MM.1S (cell line): ENCODE results near the gene AMPH.

ENCODE experiments used
- DNase-seq: peaks from one replicate; pipeline ENCODE4 v3.0.0-alpha.2; 2015
- H2AFZ ChIP-seq: fragments of 300-600 bp; sonication (generic); 2 replicates; pipeline ENCODE4 v1.6.0; 2016; ENCODE audit warnings: antibody characterized with exemption, low read length
- H3F3A ChIP-seq: fragments of 300-600 bp; sonication (generic); 2 replicates; pipeline ENCODE4 v1.6.1; 2016; ENCODE audit warnings: mild to moderate bottlenecking, antibody characterized with exemption, low read length, moderate library complexity, mixed read lengths; ENCODE audit not compliant: insufficient read depth
- H3K27ac ChIP-seq: fragments of 300-600 bp; sonication (generic); 2 replicates; pipeline ENCODE4 v1.5.1; 2016; ENCODE audit warnings: mild to moderate bottlenecking, low read length
- H3K27me3 ChIP-seq: fragments of 300-600 bp; sonication (generic); replicated peaks from 2 replicates; pipeline ENCODE4 v1.6.0; 2016; ENCODE audit warnings: low read length; ENCODE audit not compliant: insufficient read depth
- H3K36me3 ChIP-seq: fragments of 300-600 bp; sonication (generic); replicated peaks from 2 replicates; pipeline ENCODE4 v1.6.1; 2016; ENCODE audit warnings: mild to moderate bottlenecking, low read length, mixed read lengths; ENCODE audit not compliant: insufficient read depth
- H3K4me1 ChIP-seq: fragments of 300-600 bp; sonication (generic); 2 replicates; pipeline ENCODE4 v1.6.1; 2016; ENCODE audit warnings: low read length, mixed read lengths
- H3K4me2 ChIP-seq: fragments of 300-600 bp; sonication (generic); 2 replicates; pipeline ENCODE4 v1.6.0; 2016; ENCODE audit warnings: low read depth, low read length
- H3K4me3 ChIP-seq: fragments of 300-600 bp; sonication (generic); 2 replicates; pipeline ENCODE4 v1.5.1; 2016; ENCODE audit warnings: low read length, mixed read lengths
- H3K79me2 ChIP-seq: fragments of 300-600 bp; sonication (generic); 2 replicates; pipeline ENCODE4 v1.6.1; 2016; ENCODE audit warnings: mixed run types, low read length, mixed read lengths
- H3K9ac ChIP-seq: fragments of 300-600 bp; sonication (generic); 2 replicates; pipeline ENCODE4 v1.6.1; 2016; ENCODE audit warnings: low read length, mixed read lengths
- H3K9me2 ChIP-seq: fragments of 300-600 bp; sonication (generic); replicated peaks from 2 replicates; pipeline ENCODE4 v1.6.1; 2016; ENCODE audit warnings: mild to moderate bottlenecking, low read length, mixed read lengths; ENCODE audit not compliant: insufficient read depth
- H3K9me3 ChIP-seq: fragments of 300-600 bp; sonication (generic); replicated peaks from 2 replicates; pipeline ENCODE4 v1.6.1; 2016; ENCODE audit warnings: mild to moderate bottlenecking, low read length, mixed read lengths; ENCODE audit not compliant: insufficient read depth
- H4K20me1 ChIP-seq: fragments of 300-600 bp; sonication (generic); 2 replicates; pipeline ENCODE4 v1.6.1; 2016; ENCODE audit warnings: mild to moderate bottlenecking, low read length, moderate library complexity, mixed read lengths; ENCODE audit not compliant: insufficient read depth
- EZH2 ChIP-seq: fragments of 300-600 bp; sonication (generic); optimal IDR thresholded peaks from 2 replicates; pipeline ENCODE3; 2017; ENCODE audit warnings: low read depth, mild to moderate bottlenecking, antibody characterized with exemption, low read length, mixed read lengths
- EZH2phosphoT487 ChIP-seq: fragments of 300-600 bp; sonication (generic); IDR thresholded peaks from 2 replicates; pipeline ENCODE4 v1.6.1; 2018; ENCODE audit warnings: antibody characterized with exemption, low read length
- TF ChIP-seq, protein P1 (sequence below): fragments of 300-600 bp; sonication (generic); IDR thresholded peaks from 2 replicates; pipeline ENCODE4 v1.5.1; 2016; ENCODE audit warnings: antibody characterized with exemption, low read length, mixed read lengths

The AMPH gene

DNA sequence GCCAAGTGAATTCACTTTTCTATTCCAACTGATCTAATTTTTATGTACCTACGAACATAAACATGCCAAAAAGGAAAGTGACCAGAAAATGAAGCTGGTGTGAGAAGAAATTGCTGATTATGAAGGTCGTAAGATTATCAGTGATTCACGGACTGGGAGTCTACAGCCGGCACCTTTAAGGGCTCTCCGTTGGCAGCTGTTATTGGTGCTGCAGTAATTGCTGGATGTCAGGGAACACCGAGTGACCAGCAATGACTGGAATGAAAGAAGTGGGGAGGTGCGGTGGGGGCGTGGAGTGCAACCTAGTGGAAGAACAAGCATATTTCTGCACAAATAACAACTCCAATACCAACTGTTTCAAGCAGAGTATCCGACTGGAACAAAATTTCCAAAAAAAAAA is 247.9 kb downstream of the AMPH start:
- no peak overlapping the region for H3K4me2 ChIP-seq
- H3K4me1 ChIP-seq, result peaks cover 18% of the 10 kb centered on the region

DNA sequence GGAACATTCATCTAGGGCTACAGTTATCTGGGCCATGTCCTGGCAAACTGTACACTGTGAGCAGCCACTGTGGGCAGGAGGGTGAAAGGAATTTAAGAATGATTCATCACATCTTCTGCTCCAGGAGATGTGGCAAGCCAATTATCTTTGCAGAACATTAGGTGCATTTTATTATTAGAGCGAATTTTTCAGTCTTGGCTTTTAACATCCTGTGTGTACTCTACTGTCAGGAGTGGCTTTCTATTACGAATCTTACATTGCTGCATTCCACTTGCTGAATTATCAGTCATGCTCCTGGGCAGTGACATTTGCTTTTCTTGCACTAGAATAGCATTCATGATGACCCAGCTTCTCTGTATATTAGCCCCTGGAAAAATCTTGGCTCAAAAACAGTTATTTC is 248.5 kb downstream of the AMPH start:
- Histone ChIP-seq H3F3A (no peaks in the 10 kb centered on the region), H3K9ac (no peak overlapping the region), H3K79me2 (no peaks in the 10 kb centered on the region), H3K27ac (no peak overlapping the region), H3K27me3 (no peaks in the 10 kb centered on the region), H3K36me3 (no peaks in the 10 kb centered on the region), H3K4me3 (no peak overlapping the region), H4K20me1 (no peaks in the 10 kb centered on the region), H3K9me3 (no peaks in the 10 kb centered on the region), H3K4me1 (peaks cover 18% of the 10 kb centered on the region), H3K9me2 (no peaks in the 10 kb centered on the region), H3K4me2 (no peak overlapping the region), H2AFZ (no peak overlapping the region)
- DNase-seq, result no peak
- TF ChIP-seq EZH2 (no peak), EZH2phosphoT487 (no peak)
- TF ChIP-seq, protein P1, sequence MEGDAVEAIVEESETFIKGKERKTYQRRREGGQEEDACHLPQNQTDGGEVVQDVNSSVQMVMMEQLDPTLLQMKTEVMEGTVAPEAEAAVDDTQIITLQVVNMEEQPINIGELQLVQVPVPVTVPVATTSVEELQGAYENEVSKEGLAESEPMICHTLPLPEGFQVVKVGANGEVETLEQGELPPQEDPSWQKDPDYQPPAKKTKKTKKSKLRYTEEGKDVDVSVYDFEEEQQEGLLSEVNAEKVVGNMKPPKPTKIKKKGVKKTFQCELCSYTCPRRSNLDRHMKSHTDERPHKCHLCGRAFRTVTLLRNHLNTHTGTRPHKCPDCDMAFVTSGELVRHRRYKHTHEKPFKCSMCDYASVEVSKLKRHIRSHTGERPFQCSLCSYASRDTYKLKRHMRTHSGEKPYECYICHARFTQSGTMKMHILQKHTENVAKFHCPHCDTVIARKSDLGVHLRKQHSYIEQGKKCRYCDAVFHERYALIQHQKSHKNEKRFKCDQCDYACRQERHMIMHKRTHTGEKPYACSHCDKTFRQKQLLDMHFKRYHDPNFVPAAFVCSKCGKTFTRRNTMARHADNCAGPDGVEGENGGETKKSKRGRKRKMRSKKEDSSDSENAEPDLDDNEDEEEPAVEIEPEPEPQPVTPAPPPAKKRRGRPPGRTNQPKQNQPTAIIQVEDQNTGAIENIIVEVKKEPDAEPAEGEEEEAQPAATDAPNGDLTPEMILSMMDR, result no peak

More for the DNA sequence above, 247.9 kb downstream of the AMPH start:
- Histone ChIP-seq H3K9me3 (no peaks in the 10 kb centered on the region), H4K20me1 (no peaks in the 10 kb centered on the region), H3K27me3 (no peaks in the 10 kb centered on the region), H3F3A (no peaks in the 10 kb centered on the region), H3K9ac (no peak overlapping the region), H3K79me2 (no peaks in the 10 kb centered on the region), H3K27ac (no peak overlapping the region), H3K36me3 (no peaks in the 10 kb centered on the region), H3K4me3 (no peak overlapping the region), H2AFZ (no peak overlapping the region), H3K9me2 (no peaks in the 10 kb centered on the region)
- no peak for DNase-seq
- TF ChIP-seq, protein P1, result no peak
- no peak for TF ChIP-seq EZH2phosphoT487
- TF ChIP-seq EZH2, result no peak

DNA sequence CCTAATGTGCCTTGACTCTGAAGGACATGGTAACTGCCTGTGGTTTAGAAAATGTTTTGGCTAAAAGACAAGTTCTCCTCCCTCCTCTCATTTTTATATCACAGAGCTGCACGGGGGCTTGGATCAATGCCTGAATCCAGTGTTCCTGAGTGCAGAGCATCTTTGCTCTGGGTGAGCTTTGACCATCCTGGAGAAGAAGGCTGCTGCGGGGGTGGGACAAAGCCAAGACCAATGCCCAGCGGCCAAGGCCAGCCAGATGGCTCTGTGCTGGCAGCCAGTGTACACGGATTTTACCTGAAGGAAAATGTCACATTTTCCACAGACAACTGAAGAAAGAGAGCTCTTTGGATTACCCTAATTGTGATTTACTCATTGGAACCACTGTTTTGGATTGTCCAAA is 255.7 kb downstream of the AMPH start:
- DNase-seq, result no peak
- H3K27me3 ChIP-seq, result no peaks in the 10 kb centered on the region
- H3K4me1 ChIP-seq, result no peaks in the 10 kb centered on the region
- H3K9ac ChIP-seq, result no peak overlapping the region
- H3F3A ChIP-seq, result no peaks in the 10 kb centered on the region; the same call in 1 of the 2 replicates
- no peak overlapping the region for H3K4me3 ChIP-seq
- no peak overlapping the region for H3K4me2 ChIP-seq
- H2AFZ ChIP-seq, result no peak overlapping the region
- TF ChIP-seq EZH2 (no peak), EZH2phosphoT487 (no peak)
- TF ChIP-seq, protein P1, result no peak
- H3K27ac ChIP-seq, result no peak overlapping the region
- H3K9me3 ChIP-seq, result no peaks in the 10 kb centered on the region
- H4K20me1 ChIP-seq, result peaks cover 4% of the 10 kb centered on the region; the same call in 1 of the 2 replicates
- peaks cover 5% of the 10 kb centered on the region; the same call in 1 of the 2 replicates for H3K36me3 ChIP-seq
- no peaks in the 10 kb centered on the region for H3K9me2 ChIP-seq
- H3K79me2 ChIP-seq, result peaks cover 40% of the 10 kb centered on the region
